HEK293 (cell line): ENCODE measurements around the gene ZFP36.

Experiments
- ATF2 ChIP-seq: fragments of 450-650 bp; formaldehyde crosslinking; IDR thresholded peaks from 2 replicates; pipeline ENCODE4 v1.5.1; 2016; ENCODE audit warnings: missing biosample characterization, missing genetic modification characterization, low read depth
- CTCF ChIP-seq: fragments of 450-650 bp; formaldehyde crosslinking; IDR thresholded peaks from 2 replicates; pipeline ENCODE4 v1.5.1; 2016; ENCODE audit warnings: missing biosample characterization, missing genetic modification characterization
- GFI1B ChIP-seq: fragments of 450-650 bp; formaldehyde crosslinking; IDR thresholded peaks from 2 replicates; pipeline ENCODE4 v1.5.1; 2016; ENCODE audit warnings: missing biosample characterization, missing genetic modification characterization
- KLF16 ChIP-seq: fragments of 450-650 bp; formaldehyde crosslinking; IDR thresholded peaks from 2 replicates; pipeline ENCODE4 v1.5.1; 2017; ENCODE audit warnings: missing biosample characterization, missing genetic modification characterization
- MYNN ChIP-seq: fragments of 450-650 bp; formaldehyde crosslinking; IDR thresholded peaks from 2 replicates; pipeline ENCODE4 v1.5.1; 2016; ENCODE audit warnings: missing biosample characterization, missing genetic modification characterization, borderline replicate concordance
- ZBTB8A ChIP-seq: fragments of 450-650 bp; formaldehyde crosslinking; IDR thresholded peaks from 2 replicates; pipeline ENCODE4 v1.5.1; 2016; ENCODE audit warnings: missing biosample characterization, missing genetic modification characterization
- ZFP3 ChIP-seq: fragments of 450-650 bp; formaldehyde crosslinking; IDR thresholded peaks from 2 replicates; pipeline ENCODE4 v1.5.1; 2016; ENCODE audit warnings: low read depth, missing biosample characterization, missing genetic modification characterization
- ZNF10 ChIP-seq: fragments of 450-650 bp; formaldehyde crosslinking; IDR thresholded peaks from 2 replicates; pipeline ENCODE4 v1.5.1; 2017; ENCODE audit warnings: missing biosample characterization, missing genetic modification characterization
- ZNF138 ChIP-seq: fragments of 450-650 bp; formaldehyde crosslinking; IDR thresholded peaks from 2 replicates; pipeline ENCODE4 v1.5.1; 2016; ENCODE audit warnings: missing biosample characterization, missing genetic modification characterization, borderline replicate concordance
- ZNF157 ChIP-seq: fragments of 450-650 bp; formaldehyde crosslinking; IDR thresholded peaks from 2 replicates; pipeline ENCODE4 v1.5.1; 2016; ENCODE audit warnings: missing biosample characterization, missing genetic modification characterization
- ZNF354C ChIP-seq: fragments of 450-650 bp; formaldehyde crosslinking; IDR thresholded peaks from 2 replicates; pipeline ENCODE4 v1.5.1; 2016; ENCODE audit warnings: missing biosample characterization, missing genetic modification characterization, low read depth, borderline replicate concordance
- ZNF416 ChIP-seq: fragments of 450-650 bp; formaldehyde crosslinking; IDR thresholded peaks from 2 replicates; pipeline ENCODE4 v1.5.1; 2016; ENCODE audit warnings: missing biosample characterization, missing genetic modification characterization
- ZNF423 ChIP-seq: fragments of 450-650 bp; formaldehyde crosslinking; IDR thresholded peaks from 2 replicates; pipeline ENCODE4 v1.5.1; 2016; ENCODE audit warnings: missing biosample characterization, missing genetic modification characterization
- ZNF521 ChIP-seq: fragments of 450-650 bp; formaldehyde crosslinking; IDR thresholded peaks from 2 replicates; pipeline ENCODE4 v1.5.1; 2017; ENCODE audit warnings: missing biosample characterization, mild to moderate bottlenecking, missing genetic modification characterization
- ZNF596 ChIP-seq: fragments of 450-650 bp; IDR thresholded peaks from 2 replicates; pipeline ENCODE4 v1.5.0; 2018; ENCODE audit warnings: missing biosample characterization, mild to moderate bottlenecking, missing genetic modification characterization, moderate library complexity
- ZNF624 ChIP-seq: fragments of 450-650 bp; formaldehyde crosslinking; IDR thresholded peaks from 2 replicates; pipeline ENCODE4 v1.5.1; 2017; ENCODE audit warnings: missing biosample characterization, missing genetic modification characterization
- ZNF692 ChIP-seq: fragments of 450-650 bp; formaldehyde crosslinking; IDR thresholded peaks from 2 replicates; pipeline ENCODE4 v1.5.1; 2016; ENCODE audit warnings: missing biosample characterization, missing genetic modification characterization
- TF ChIP-seq, protein P1 (sequence below): fragments of 450-650 bp; formaldehyde crosslinking; IDR thresholded peaks from 2 replicates; pipeline ENCODE4 v1.5.1; 2016; ENCODE audit warnings: missing biosample characterization, missing genetic modification characterization
- TF ChIP-seq, protein P2 (sequence below): fragments of 450-650 bp; formaldehyde crosslinking; IDR thresholded peaks from 2 replicates; pipeline ENCODE4 v1.5.1; 2016; ENCODE audit warnings: missing biosample characterization, missing genetic modification characterization
- TF ChIP-seq, protein P3 (sequence below): fragments of 450-650 bp; formaldehyde crosslinking; IDR thresholded peaks from 2 replicates; pipeline ENCODE4 v1.5.1; 2016; ENCODE audit warnings: missing biosample characterization, missing genetic modification characterization
- TF ChIP-seq, protein P4 (sequence below): fragments of 450-650 bp; formaldehyde crosslinking; IDR thresholded peaks from 2 replicates; pipeline ENCODE4 v1.5.1; 2016; ENCODE audit warnings: missing biosample characterization, missing genetic modification characterization

ZFP36 gene

GRCh38 chr19:39403331-39404312, 3.0 kb upstream of the ZFP36 start (continued):
- no peak for TF ChIP-seq CTCF (tag by site-specific recombination)
- TF ChIP-seq ZNF416 = no peak
- TF ChIP-seq GFI1B (tag by site-specific recombination) = 0 out of 2 replicates have a peak, but pooled peaks have one; percentile 12
- no peak for TF ChIP-seq ZNF354C (tag by site-specific recombination)
- TF ChIP-seq KLF16 = no peak; the same call in none of the 2 replicates
- TF ChIP-seq ZNF521 = no peak
- no peak for TF ChIP-seq ZNF138
- TF ChIP-seq, protein P1, sequence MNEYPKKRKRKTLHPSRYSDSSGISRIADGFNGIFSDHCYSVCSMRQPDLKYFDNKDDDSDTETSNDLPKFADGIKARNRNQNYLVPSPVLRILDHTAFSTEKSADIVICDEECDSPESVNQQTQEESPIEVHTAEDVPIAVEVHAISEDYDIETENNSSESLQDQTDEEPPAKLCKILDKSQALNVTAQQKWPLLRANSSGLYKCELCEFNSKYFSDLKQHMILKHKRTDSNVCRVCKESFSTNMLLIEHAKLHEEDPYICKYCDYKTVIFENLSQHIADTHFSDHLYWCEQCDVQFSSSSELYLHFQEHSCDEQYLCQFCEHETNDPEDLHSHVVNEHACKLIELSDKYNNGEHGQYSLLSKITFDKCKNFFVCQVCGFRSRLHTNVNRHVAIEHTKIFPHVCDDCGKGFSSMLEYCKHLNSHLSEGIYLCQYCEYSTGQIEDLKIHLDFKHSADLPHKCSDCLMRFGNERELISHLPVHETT (tag by site-specific recombination) = peak; percentile 76
- TF ChIP-seq, protein P2, sequence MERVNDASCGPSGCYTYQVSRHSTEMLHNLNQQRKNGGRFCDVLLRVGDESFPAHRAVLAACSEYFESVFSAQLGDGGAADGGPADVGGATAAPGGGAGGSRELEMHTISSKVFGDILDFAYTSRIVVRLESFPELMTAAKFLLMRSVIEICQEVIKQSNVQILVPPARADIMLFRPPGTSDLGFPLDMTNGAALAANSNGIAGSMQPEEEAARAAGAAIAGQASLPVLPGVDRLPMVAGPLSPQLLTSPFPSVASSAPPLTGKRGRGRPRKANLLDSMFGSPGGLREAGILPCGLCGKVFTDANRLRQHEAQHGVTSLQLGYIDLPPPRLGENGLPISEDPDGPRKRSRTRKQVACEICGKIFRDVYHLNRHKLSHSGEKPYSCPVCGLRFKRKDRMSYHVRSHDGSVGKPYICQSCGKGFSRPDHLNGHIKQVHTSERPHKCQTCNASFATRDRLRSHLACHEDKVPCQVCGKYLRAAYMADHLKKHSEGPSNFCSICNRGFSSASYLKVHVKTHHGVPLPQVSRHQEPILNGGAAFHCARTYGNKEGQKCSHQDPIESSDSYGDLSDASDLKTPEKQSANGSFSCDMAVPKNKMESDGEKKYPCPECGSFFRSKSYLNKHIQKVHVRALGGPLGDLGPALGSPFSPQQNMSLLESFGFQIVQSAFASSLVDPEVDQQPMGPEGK (tag by site-specific recombination) = peak; percentile 98
- TF ChIP-seq ZNF596 (tag by site-specific recombination) = peak; percentile 30; the same call in 1 of the 2 replicates
- no peak for TF ChIP-seq ZFP3 (tag by site-specific recombination)
- TF ChIP-seq MYNN (tag by site-specific recombination) = peak; percentile 90
- TF ChIP-seq ZNF10 = 0 out of 2 replicates have a peak, but pooled peaks have one; percentile 18
- TF ChIP-seq ZNF624 = no peak
- TF ChIP-seq, protein P3, sequence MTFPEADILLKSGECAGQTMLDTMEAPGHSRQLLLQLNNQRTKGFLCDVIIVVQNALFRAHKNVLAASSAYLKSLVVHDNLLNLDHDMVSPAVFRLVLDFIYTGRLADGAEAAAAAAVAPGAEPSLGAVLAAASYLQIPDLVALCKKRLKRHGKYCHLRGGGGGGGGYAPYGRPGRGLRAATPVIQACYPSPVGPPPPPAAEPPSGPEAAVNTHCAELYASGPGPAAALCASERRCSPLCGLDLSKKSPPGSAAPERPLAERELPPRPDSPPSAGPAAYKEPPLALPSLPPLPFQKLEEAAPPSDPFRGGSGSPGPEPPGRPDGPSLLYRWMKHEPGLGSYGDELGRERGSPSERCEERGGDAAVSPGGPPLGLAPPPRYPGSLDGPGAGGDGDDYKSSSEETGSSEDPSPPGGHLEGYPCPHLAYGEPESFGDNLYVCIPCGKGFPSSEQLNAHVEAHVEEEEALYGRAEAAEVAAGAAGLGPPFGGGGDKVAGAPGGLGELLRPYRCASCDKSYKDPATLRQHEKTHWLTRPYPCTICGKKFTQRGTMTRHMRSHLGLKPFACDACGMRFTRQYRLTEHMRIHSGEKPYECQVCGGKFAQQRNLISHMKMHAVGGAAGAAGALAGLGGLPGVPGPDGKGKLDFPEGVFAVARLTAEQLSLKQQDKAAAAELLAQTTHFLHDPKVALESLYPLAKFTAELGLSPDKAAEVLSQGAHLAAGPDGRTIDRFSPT = peak; percentile 90
- TF ChIP-seq ZBTB8A = peak; percentile 67
- TF ChIP-seq, protein P4, sequence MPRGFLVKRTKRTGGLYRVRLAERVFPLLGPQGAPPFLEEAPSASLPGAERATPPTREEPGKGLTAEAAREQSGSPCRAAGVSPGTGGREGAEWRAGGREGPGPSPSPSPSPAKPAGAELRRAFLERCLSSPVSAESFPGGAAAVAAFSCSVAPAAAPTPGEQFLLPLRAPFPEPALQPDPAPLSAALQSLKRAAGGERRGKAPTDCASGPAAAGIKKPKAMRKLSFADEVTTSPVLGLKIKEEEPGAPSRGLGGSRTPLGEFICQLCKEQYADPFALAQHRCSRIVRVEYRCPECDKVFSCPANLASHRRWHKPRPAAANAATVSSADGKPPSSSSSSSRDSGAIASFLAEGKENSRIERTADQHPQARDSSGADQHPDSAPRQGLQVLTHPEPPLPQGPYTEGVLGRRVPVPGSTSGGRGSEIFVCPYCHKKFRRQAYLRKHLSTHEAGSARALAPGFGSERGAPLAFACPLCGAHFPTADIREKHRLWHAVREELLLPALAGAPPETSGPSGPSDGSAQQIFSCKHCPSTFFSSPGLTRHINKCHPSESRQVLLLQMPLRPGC (tag by site-specific recombination) = peak; percentile 86
- no peak for TF ChIP-seq ZNF157 (tag by site-specific recombination)
- peak; percentile 84 for TF ChIP-seq ZNF692
- peak; percentile 69 for TF ChIP-seq ZNF423
- no peak for TF ChIP-seq ATF2 (tag by site-specific recombination)
- TF ChIP-seq, all 188 proteins: peak for 82
